HFFc6 (cell line): ENCODE measurements around the gene ACRBP. TPM values are rescaled to one million over a fixed set of nuclear protein-coding genes. Genes with fewer than 3 reads are reported as not detected.
A peak's percentile ranks its signal among the peaks of the same experiment; 100 is the strongest.

Experiments
- DNase-seq: peaks from one replicate; pipeline ENCODE4 v3.0.0-alpha.2; 2018
- H3K27ac Mint-ChIP-seq: 2 replicates; pipeline ENCODE4 v1.8.0; 2020; ENCODE audit warnings: mild to moderate bottlenecking, mixed read lengths
- H3K27me3 Mint-ChIP-seq: 2 replicates; pipeline ENCODE4 v1.8.0; 2021; ENCODE audit warnings: mild to moderate bottlenecking, moderate library complexity, mixed read lengths; ENCODE audit not compliant: insufficient read depth
- H3K36me3 Mint-ChIP-seq: 2 replicates; pipeline ENCODE4 v1.8.0; 2021; ENCODE audit warnings: low read depth, mixed read lengths
- H3K4me1 Mint-ChIP-seq: 2 replicates; pipeline ENCODE4 v1.8.0; 2020; ENCODE audit warnings: low read depth, mixed read lengths
- H3K4me3 Mint-ChIP-seq: 2 replicates; pipeline ENCODE4 v1.8.0; 2020; ENCODE audit warnings: mild to moderate bottlenecking, moderate library complexity, mixed read lengths
- H3K9me3 Mint-ChIP-seq: 2 replicates; pipeline ENCODE4 v1.8.0; 2020; ENCODE audit warnings: mild to moderate bottlenecking, mixed read lengths
- total RNA-seq, 6 experiments: library from RNA; stranded (reverse); fragmentation: NEBNext Ultra II Directional; extraction: Animal tissue kit (Norgen Biotek cat#: 25700); gene quantifications; 2 replicates in 1 of 6; 3 replicates in 5 of 6; pipeline ENCODE4 v1.2.3, GENCODE V29; 2021
- TF ChIP-seq, protein P1 (sequence below): fragments of 200-600 bp; sonication (generic); IDR thresholded peaks from 2 replicates; pipeline ENCODE4 v1.5.0; 2021; ENCODE audit warnings: antibody characterized with exemption, mild to moderate bottlenecking

ACRBP gene
- total RNA-seq, 6 experiments from 2014 or later: not detected

DNA sequence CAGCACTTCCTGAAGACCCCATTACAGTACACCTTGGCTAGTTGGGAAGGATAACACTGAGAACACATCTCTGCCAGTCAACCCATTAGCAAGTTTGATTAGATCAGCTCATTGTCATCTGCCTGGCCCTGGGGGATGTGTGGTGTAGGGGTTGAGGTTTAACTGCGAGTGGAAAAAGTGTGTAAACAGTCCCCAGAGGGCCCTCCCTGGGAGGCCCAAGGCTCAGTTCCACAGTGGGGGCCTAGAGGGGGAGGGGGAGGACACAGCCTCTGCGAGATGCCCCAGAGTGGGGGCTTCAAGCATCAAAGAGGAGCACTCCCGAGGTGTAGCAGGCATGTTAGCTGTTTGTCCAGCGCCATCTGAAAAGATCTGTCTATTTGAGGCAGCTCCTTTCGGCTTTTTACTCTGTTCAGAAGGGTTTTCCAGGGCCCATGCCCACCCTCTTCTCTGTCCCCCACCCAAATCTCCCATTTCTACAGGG is 11.8 kb downstream of the ACRBP start:
- TF ChIP-seq, protein P1, sequence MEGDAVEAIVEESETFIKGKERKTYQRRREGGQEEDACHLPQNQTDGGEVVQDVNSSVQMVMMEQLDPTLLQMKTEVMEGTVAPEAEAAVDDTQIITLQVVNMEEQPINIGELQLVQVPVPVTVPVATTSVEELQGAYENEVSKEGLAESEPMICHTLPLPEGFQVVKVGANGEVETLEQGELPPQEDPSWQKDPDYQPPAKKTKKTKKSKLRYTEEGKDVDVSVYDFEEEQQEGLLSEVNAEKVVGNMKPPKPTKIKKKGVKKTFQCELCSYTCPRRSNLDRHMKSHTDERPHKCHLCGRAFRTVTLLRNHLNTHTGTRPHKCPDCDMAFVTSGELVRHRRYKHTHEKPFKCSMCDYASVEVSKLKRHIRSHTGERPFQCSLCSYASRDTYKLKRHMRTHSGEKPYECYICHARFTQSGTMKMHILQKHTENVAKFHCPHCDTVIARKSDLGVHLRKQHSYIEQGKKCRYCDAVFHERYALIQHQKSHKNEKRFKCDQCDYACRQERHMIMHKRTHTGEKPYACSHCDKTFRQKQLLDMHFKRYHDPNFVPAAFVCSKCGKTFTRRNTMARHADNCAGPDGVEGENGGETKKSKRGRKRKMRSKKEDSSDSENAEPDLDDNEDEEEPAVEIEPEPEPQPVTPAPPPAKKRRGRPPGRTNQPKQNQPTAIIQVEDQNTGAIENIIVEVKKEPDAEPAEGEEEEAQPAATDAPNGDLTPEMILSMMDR: no peak
- H3K27ac Mint-ChIP-seq: no peak overlapping the region
- H3K4me3 Mint-ChIP-seq: no peak overlapping the region
- no peaks in the 10 kb centered on the region for H3K36me3 Mint-ChIP-seq
- peaks cover 12% of the 10 kb centered on the region for H3K4me1 Mint-ChIP-seq
- H3K9me3 Mint-ChIP-seq: no peaks in the 10 kb centered on the region
- no peak for DNase-seq
- peaks cover 29% of the 10 kb centered on the region for H3K27me3 Mint-ChIP-seq

DNA sequence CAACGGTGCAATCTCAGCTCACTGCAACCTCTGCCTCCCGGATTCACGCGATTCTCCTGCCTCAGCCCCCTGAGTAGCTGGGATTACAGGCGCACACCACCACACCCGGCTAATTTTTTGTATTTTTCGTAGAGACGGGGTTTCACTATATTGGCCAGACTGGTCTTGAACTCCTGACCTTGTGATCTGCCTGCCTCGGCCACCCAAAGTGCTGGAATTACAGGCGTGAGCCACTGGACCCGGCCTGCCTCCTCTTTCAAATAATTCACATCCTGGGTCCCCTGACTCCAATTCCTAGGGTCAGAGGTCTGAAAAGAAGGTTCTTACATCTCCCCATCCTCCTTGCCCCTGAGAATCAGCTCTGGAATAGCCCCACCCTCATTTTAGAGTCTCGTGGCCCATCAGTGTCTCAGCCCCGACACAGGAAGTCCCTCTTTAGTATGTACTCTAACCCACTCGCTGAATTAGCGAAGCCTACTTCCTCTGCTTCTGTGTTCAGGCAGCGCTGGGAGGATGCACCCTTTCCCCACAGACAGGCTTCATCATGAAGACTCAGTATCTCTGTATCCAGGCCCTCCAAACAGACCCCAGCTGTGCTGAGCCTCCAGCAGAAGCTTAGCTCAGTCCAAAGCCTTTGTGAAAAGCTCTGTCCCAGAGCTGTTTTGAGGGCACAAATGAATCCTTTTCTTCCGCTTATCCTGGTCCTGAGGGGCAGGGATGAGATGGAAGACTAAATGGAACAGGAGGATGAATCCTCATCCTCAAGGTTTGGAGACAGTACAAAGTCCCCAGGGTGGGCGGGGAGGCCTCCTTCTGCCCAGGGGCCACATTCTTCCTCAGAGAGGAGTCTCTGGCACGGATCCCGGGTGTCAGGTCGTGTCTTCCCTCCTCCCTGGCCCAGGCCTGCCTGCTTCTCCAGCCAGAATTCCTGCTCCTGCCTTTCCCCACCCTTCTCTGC is 14.9 kb downstream of the ACRBP start:
- DNase-seq: no peak
- H3K4me3 Mint-ChIP-seq: no peak overlapping the region
- peaks cover 18% of the 10 kb centered on the region for H3K27me3 Mint-ChIP-seq
- no peak overlapping the region for H3K27ac Mint-ChIP-seq
- TF ChIP-seq, protein P1: no peak
- no peaks in the 10 kb centered on the region for H3K9me3 Mint-ChIP-seq
- H3K4me1 Mint-ChIP-seq: peaks cover 18% of the 10 kb centered on the region
- no peaks in the 10 kb centered on the region for H3K36me3 Mint-ChIP-seq

GRCh38 chr12:6631549-6631961 is 15.7 kb downstream of the ACRBP start:
- peaks cover 18% of the 10 kb centered on the region for H3K27me3 Mint-ChIP-seq
- H3K4me3 Mint-ChIP-seq: no peak overlapping the region
- peaks cover 18% of the 10 kb centered on the region for H3K4me1 Mint-ChIP-seq
- DNase-seq: no peak
- H3K9me3 Mint-ChIP-seq: no peaks in the 10 kb centered on the region
- TF ChIP-seq, protein P1: no peak
- H3K27ac Mint-ChIP-seq: no peak overlapping the region
- no peaks in the 10 kb centered on the region for H3K36me3 Mint-ChIP-seq

DNA sequence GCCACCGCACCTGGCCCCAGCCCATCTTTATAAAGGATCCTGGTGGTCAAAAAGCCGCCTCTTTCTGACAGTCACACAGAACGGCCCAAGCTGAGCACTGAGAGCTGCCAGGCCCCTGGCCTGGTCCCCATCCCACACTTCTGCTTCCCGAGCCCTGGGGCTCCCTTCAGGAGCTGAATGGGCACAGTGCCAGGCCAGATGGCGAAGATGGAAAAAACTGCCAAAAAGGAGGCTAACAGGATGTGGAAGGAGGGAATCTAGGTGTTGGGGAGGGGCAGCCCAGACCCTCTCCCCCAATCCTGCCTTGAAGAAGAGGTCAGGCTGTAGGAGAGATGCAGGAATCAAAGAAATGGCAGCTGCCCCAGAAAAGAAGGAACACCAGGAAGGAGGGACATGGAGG is 16.5 kb downstream of the ACRBP start:
- Mint-ChIP-seq H3K4me1 (peaks cover 18% of the 10 kb centered on the region), H3K27ac (no peak overlapping the region), H3K36me3 (no peaks in the 10 kb centered on the region), H3K9me3 (no peaks in the 10 kb centered on the region), H3K27me3 (peaks cover 18% of the 10 kb centered on the region), H3K4me3 (no peak overlapping the region)
- no peak for DNase-seq
- TF ChIP-seq, protein P1: no peak

DNA sequence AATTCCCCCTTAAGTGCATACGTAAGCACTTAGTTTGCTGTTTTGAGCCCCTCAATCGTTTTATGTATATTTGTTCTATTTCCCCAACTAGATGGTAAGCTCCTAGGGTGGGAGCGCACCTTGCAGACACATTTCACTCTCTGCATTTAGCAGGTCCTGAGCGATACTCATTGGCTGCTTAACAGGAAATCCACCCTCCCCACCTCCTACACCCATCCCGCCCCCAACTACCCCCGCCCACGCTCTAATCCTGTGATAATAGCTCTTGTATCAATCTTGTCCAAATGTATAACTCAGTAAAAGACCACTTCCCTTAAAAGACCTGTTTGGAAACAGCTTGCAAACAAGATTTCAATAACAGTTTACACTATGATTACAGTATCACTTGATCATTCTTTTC is 19.6 kb downstream of the ACRBP start:
- Mint-ChIP-seq H3K27me3 (peaks cover 9% of the 10 kb centered on the region), H3K36me3 (no peaks in the 10 kb centered on the region), H3K27ac (no peak overlapping the region)

More for the DNA sequence above, 19.6 kb downstream of the ACRBP start:
- DNase-seq: no peak
- TF ChIP-seq, protein P1: no peak
- peaks cover 18% of the 10 kb centered on the region for H3K4me1 Mint-ChIP-seq
- peak overlapping the region; percentile 1; the same call in 1 of the 2 replicates for H3K4me3 Mint-ChIP-seq
- no peaks in the 10 kb centered on the region for H3K9me3 Mint-ChIP-seq
